Measurements from ENCODE around the gene GPC6.
A peak's percentile ranks its signal among the peaks of the same experiment; 100 is the strongest.

Gene GPC6

GRCh38 chr13:94168783-94169453, 942.3 kb downstream of the GPC6 start:
- in situ Hi-C loops (cut with HindIII; ENCODE audit: low sequenced_read_pairs) = no loop called here
- H3K4me3 ChIP-seq (ENCODE audit: low read depth, low read length) = no peak overlapping the region
- no peak for TF ChIP-seq CTCF (IDR thresholded peaks at IDR 0.05; ENCODE audit: low read depth, low read length)
- DNase-seq (ENCODE audit: low read depth, low spot score) = peak; percentile 37

- TF ChIP-seq CTCF (IDR thresholded peaks at IDR 0.05; ENCODE audit: low read depth, low read length) = no peak
- no peak for DNase-seq (ENCODE audit: low read depth, low spot score)
- H3K4me3 ChIP-seq (ENCODE audit: low read depth, low read length) = no peak overlapping the region
- in situ Hi-C loops (cut with HindIII; ENCODE audit: low sequenced_read_pairs) = no loop called here
Observed at GRCh38 chr13:94169454-94170144, 943.0 kb downstream of the GPC6 start.

DNA sequence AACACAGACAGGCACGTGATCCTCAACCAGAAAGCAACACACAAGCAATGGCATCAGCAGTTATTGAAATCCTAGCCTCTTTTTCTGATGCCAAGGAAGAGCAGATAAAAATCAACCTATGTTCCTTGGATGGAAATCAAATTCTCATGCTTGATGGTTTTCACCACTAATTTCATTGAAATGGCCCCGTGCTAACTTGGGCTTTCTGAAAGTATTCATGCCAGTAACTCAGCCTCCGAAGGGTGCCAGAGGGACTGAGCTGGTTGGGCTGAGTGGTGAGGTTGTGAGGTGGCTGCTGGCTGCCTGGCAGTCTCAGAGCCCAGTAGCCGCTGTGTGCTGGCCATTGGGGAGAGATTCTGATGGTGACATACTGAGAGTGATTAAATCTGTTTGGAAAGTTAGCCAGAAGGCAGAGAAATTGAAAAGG, 943.6 kb downstream of the GPC6 start:
- in situ Hi-C loops (cut with HindIII; ENCODE audit: low sequenced_read_pairs) = no loop called here
- peak; percentile 47 for DNase-seq (ENCODE audit: low read depth, low spot score)
- no peak for TF ChIP-seq CTCF (IDR thresholded peaks at IDR 0.05; ENCODE audit: low read depth, low read length)
- no peak overlapping the region for H3K4me3 ChIP-seq (ENCODE audit: low read depth, low read length)

DNA sequence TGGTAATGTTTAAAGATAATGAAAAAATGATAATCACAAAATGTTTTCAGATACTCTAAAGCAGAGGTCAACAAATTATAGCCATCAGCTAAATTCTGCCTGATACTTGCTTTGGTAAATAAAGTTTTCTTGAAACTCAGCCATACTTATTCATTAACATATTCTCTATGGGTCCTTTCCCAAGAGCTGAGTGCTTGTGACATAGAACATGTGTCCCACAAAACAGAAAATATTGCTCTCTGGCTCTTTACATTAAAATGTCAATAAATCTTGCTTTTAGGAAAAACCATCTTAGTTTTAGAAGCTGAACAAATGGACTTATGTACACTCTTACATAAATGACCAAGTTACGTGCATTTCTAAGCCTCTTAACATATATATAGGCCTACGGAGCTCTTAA, 945.8 kb downstream of the GPC6 start:
- in situ Hi-C loops (cut with HindIII; ENCODE audit: low sequenced_read_pairs) = no loop called here
- no peak overlapping the region for H3K4me3 ChIP-seq (ENCODE audit: low read depth, low read length)
- DNase-seq (ENCODE audit: low read depth, low spot score) = no peak
- TF ChIP-seq CTCF (IDR thresholded peaks at IDR 0.05; ENCODE audit: low read depth, low read length) = no peak

DNA sequence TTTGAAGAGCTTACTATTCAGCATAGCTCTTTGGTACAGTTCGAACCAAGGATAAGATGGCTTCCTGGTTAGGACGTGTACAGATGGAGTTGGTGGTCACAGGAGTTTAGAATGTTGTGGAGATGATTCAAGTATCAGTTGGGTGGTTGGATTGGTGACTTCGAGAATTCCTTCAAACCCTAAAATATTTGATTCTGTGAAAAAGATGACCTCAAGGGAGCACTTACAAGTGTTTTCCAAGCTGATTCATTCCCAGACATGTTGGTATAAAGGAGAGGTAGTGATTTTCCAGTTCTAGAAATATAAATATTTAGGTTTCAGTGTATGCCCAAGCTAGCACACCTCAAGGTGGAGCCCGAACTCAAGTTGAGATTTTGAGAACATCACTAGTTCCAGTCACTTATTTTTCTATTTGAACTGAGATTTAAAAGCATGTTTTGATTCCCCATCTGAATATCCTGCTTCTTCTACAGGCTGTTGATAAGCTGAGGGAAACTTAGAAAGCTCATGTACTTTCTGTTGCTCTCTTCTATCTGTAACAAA, 946.8 kb downstream of the GPC6 start:
- H3K4me3 ChIP-seq (ENCODE audit: low read depth, low read length) = no peak overlapping the region
- TF ChIP-seq CTCF (IDR thresholded peaks at IDR 0.05; ENCODE audit: low read depth, low read length) = no peak
- in situ Hi-C loops (cut with HindIII; ENCODE audit: low sequenced_read_pairs) = no loop called here
- peak; percentile 77 for DNase-seq (ENCODE audit: low read depth, low spot score)

DNA sequence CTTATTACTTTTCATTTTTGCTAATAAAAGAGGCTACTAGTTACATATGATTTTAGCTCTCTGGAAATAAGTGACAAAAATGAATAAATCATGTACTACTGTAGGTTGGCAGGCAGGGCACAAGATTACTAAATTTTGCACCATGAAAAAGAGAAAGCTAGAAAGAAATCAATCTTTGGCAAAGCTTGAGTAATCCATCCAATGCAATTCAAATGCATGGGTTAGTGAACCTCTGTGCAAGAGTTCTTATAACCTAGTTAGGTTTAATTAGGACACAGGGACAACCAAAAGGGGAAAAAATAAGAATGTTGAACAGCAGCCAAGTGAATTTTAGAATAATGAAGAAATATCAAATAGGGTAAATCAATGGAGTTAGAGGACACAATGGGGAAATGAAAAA, 947.4 kb downstream of the GPC6 start:
- H3K4me3 ChIP-seq (ENCODE audit: low read depth, low read length) = no peak overlapping the region
- no peak for DNase-seq (ENCODE audit: low read depth, low spot score)
- no peak for TF ChIP-seq CTCF (IDR thresholded peaks at IDR 0.05; ENCODE audit: low read depth, low read length)
- in situ Hi-C loops (cut with HindIII; ENCODE audit: low sequenced_read_pairs) = no loop called here
